Tibial nerve (tissue), 4 donors: Measurements from ENCODE around the gene KIT. TPM values are rescaled to one million over a fixed set of nuclear protein-coding genes. Genes with fewer than 3 reads are reported as not detected.

Experiments used
- DNase-seq, 2 donors: peaks; one replicate each; pipeline ENCODE4 v3.0.0-alpha.2; 2019; ENCODE audit warnings: low spot score in 2 of 2
- H3K27ac ChIP-seq, 4 donors: fragments of 200-600 bp; sonication (generic) in 3 of 4; one replicate each; pipeline ENCODE4 v1.5.1; 2017 to 2019; ENCODE audit warnings: mild to moderate bottlenecking in 1 of 4
- H3K27me3 ChIP-seq, 2 donors: fragments of 200-600 bp; sonication (generic) in 1 of 2; one replicate each; pipeline versions ENCODE4 v1.5.1 to v1.6.0; 2017 to 2019
- H3K36me3 ChIP-seq, 3 donors: fragments of 200-600 bp; sonication (generic); one replicate each; pipeline ENCODE4 v1.5.1; 2018 to 2019
- H3K4me1 ChIP-seq, 4 donors: fragments of 200-600 bp; sonication (generic) in 3 of 4; one replicate each; pipeline ENCODE4 v1.5.1; 2017 to 2019
- H3K4me3 ChIP-seq, 4 donors: fragments of 200-600 bp; sonication (generic) in 3 of 4; one replicate each; pipeline ENCODE4 v1.5.1; 2017 to 2019; ENCODE audit warnings: mild to moderate bottlenecking in 1 of 4, moderate library complexity in 1 of 4
- H3K9me3 ChIP-seq, 4 donors: fragments of 200-600 bp; sonication (generic) in 3 of 4; one replicate each; pipeline ENCODE4 v1.5.1; 2017 to 2019
- CTCF ChIP-seq, 5 experiments: fragments of 200-600 bp in 3 of 5; fragments of 450-650 bp in 2 of 5; sonication (generic) in 3 of 5; IDR thresholded peaks; one replicate each; pipeline ENCODE4 v1.5.1; 2016 to 2019; ENCODE audit warnings: antibody characterized with exemption in 5 of 5, mild to moderate bottlenecking in 3 of 5, moderate library complexity in 2 of 5
- EP300 ChIP-seq, 2 donors: sonication (generic); formaldehyde crosslinking; IDR thresholded peaks; one replicate each; pipeline ENCODE4 v1.6.1; 2017; ENCODE audit warnings: antibody characterized with exemption in 2 of 2, mild to moderate bottlenecking in 1 of 2
- POLR2A ChIP-seq, 2 donors: fragments of 450-650 bp; IDR thresholded peaks; one replicate each; pipeline ENCODE4 v1.6.1; 2017; ENCODE audit warnings: antibody characterized with exemption in 2 of 2, mild to moderate bottlenecking in 2 of 2, moderate library complexity in 2 of 2
- WGBS, 2 donors: methylation state at CpG; one replicate each; pipeline ENCODE4 v1.1.5; 2018; 5-methylcytosine and 5-hydroxymethylcytosine counted together
- total RNA-seq, 4 donors: library from RNA; depleted of rRNA; stranded (reverse); fragments of >200 nt; gene quantifications; one replicate each; pipeline ENCODE4 v1.1.0, GENCODE V29; 2016

KIT gene
- total RNA-seq, 4 donors from 2014 or later, result 1.5 to 18.6 (median 8.4) TPM

GRCh38 chr4:54728368-54728767 is 70.6 kb downstream of the KIT start:
- TF ChIP-seq EP300 (IDR thresholded peaks at IDR 0.05) (no peak), CTCF (IDR thresholded peaks at IDR 0.05) (no peak), POLR2A (IDR thresholded peaks at IDR 0.05) (no peak)
- WGBS, 2 donors, result 76 to 79% methylated on average over 3 of the region's 3 CpGs
- no peaks in the 10 kb centered on the region for H3K36me3 ChIP-seq

GRCh38 chr4:54729256-54729655 is 71.5 kb downstream of the KIT start:
- H3K4me1 ChIP-seq, result no peaks in the 10 kb centered on the region
- WGBS, 2 donors, result 67 to 69% methylated on average over 1 of the region's 1 CpG

More at GRCh38 chr4:54728368-54728767, 70.6 kb downstream of the KIT start:
- H3K4me3 ChIP-seq, result no peak overlapping the region
- no peaks in the 10 kb centered on the region for H3K4me1 ChIP-seq
- no peaks in the 10 kb centered on the region for H3K9me3 ChIP-seq
- no peaks in the 10 kb centered on the region for H3K27me3 ChIP-seq
- no peak for DNase-seq
- H3K27ac ChIP-seq, result no peak overlapping the region

GRCh38 chr4:54730581-54730980 is 72.8 kb downstream of the KIT start:
- no peak for TF ChIP-seq EP300 (IDR thresholded peaks at IDR 0.05)
- no peak for TF ChIP-seq CTCF (IDR thresholded peaks at IDR 0.05)
- TF ChIP-seq POLR2A (IDR thresholded peaks at IDR 0.05), result no peak
- DNase-seq, result no peak
- no peaks in the 10 kb centered on the region for H3K27me3 ChIP-seq
- H3K4me3 ChIP-seq, result no peak overlapping the region
- no peaks in the 10 kb centered on the region for H3K9me3 ChIP-seq
- H3K4me1 ChIP-seq, result no peaks in the 10 kb centered on the region
- WGBS, 2 donors, result 76 to 79% methylated on average over 3 of the region's 3 CpGs
- no peak overlapping the region for H3K27ac ChIP-seq
- no peaks in the 10 kb centered on the region for H3K36me3 ChIP-seq

More at GRCh38 chr4:54729256-54729655, 71.5 kb downstream of the KIT start:
- no peak for TF ChIP-seq CTCF (IDR thresholded peaks at IDR 0.05)
- no peak for TF ChIP-seq POLR2A (IDR thresholded peaks at IDR 0.05)
- no peak for TF ChIP-seq EP300 (IDR thresholded peaks at IDR 0.05)
- Histone ChIP-seq H3K4me3 (no peak overlapping the region), H3K36me3 (no peaks in the 10 kb centered on the region), H3K27ac (no peak overlapping the region), H3K9me3 (no peaks in the 10 kb centered on the region), H3K27me3 (no peaks in the 10 kb centered on the region)
- DNase-seq, result no peak

GRCh38 chr4:54731552-54731951 is 73.8 kb downstream of the KIT start:
- Histone ChIP-seq H3K27ac (no peak overlapping the region), H3K4me3 (no peak overlapping the region), H3K9me3 (no peaks in the 10 kb centered on the region), H3K36me3 (no peaks in the 10 kb centered on the region), H3K27me3 (no peaks in the 10 kb centered on the region), H3K4me1 (no peaks in the 10 kb centered on the region)
- TF ChIP-seq POLR2A (IDR thresholded peaks at IDR 0.05) (no peak), CTCF (IDR thresholded peaks at IDR 0.05) (no peak), EP300 (IDR thresholded peaks at IDR 0.05) (no peak)
- WGBS, 2 donors, result 84 to 87% methylated on average over 3 of the region's 3 CpGs
- no peak for DNase-seq

GRCh38 chr4:54731976-54732375 is 74.2 kb downstream of the KIT start:
- no peaks in the 10 kb centered on the region for H3K4me1 ChIP-seq
- WGBS, 2 donors, result 54 to 59% methylated on average over 1 of the region's 1 CpG
- H3K4me3 ChIP-seq, result no peak overlapping the region
- no peak for TF ChIP-seq EP300 (IDR thresholded peaks at IDR 0.05)
- no peak for TF ChIP-seq POLR2A (IDR thresholded peaks at IDR 0.05)
- no peak for TF ChIP-seq CTCF (IDR thresholded peaks at IDR 0.05)
- H3K36me3 ChIP-seq, result no peaks in the 10 kb centered on the region
- H3K27me3 ChIP-seq, result no peaks in the 10 kb centered on the region
- H3K9me3 ChIP-seq, result no peaks in the 10 kb centered on the region
- H3K27ac ChIP-seq, result no peak overlapping the region
- no peak for DNase-seq
